Panc1 (cell line): ENCODE measurements around the gene TMEM219.

Experiments
- CTCF ChIP-seq: fragments of 450-650 bp; IDR thresholded peaks from 2 replicates; pipeline ENCODE4 v1.5.1; 2017; ENCODE audit warnings: mild to moderate bottlenecking
- POLR2AphosphoS5 ChIP-seq: IDR thresholded peaks from 2 replicates; pipeline ENCODE4 v1.6.1; 2012; ENCODE audit warnings: mild to moderate bottlenecking, low read depth, low read length, moderate library complexity
- REST ChIP-seq, 2 experiments: IDR thresholded peaks; 2 replicates each; pipeline ENCODE4 v1.6.1; 2011 to 2012; ENCODE audit warnings: low read depth in 2 of 2, control low read depth in 1 of 2, low read length in 1 of 2, mild to moderate bottlenecking in 1 of 2, moderate library complexity in 1 of 2; ENCODE audit not compliant: insufficient read depth in 1 of 2

GRCh38 chr16:30000735-30001631, 39.1 kb downstream of the TMEM219 start:
- TF ChIP-seq REST (IDR thresholded peaks at IDR 0.05; ENCODE audit: insufficient read depth in 1 of 2, low read depth in 2 of 2, low read length in 1 of 2) (no peak), CTCF (no peak), POLR2AphosphoS5 (no peak)
